ENCODE results near the gene COL9A3. TPM values are rescaled to one million over a fixed set of nuclear protein-coding genes. Genes with fewer than 3 reads are reported as not detected.

The COL9A3 gene
- total RNA-seq, 1 experiment from 2014 or later: 136 TPM

- Mint-ChIP-seq H3K4me3 (no peak overlapping the region), H3K27me3 (ENCODE audit: low read depth) (no peaks in the 10 kb centered on the region), H3K36me3 (peaks cover 16% of the 10 kb centered on the region), H3K27ac (no peak overlapping the region), H3K9me3 (no peaks in the 10 kb centered on the region), H3K4me1 (peaks cover 7% of the 10 kb centered on the region)
- CTCF ChIA-PET: no interaction called here
- TF ChIP-seq KAT7 (CRISPR knock-in tag; IDR thresholded peaks at IDR 0.05; ENCODE audit: borderline replicate concordance) (no peak), ATF3 (CRISPR knock-in tag; conservative IDR thresholded peaks at IDR 0.05) (no peak), NFATC4 (CRISPR knock-in tag; IDR thresholded peaks at IDR 0.05) (no peak), ZNF219 (CRISPR knock-in tag; IDR thresholded peaks at IDR 0.05; ENCODE audit: borderline replicate concordance) (no peak), USF2 (CRISPR knock-in tag; IDR thresholded peaks at IDR 0.05) (no peak), E2F1 (CRISPR knock-in tag; IDR thresholded peaks at IDR 0.05) (no peak), ZNF263 (CRISPR knock-in tag; IDR thresholded peaks at IDR 0.05; ENCODE audit: low read depth) (no peak), SP1 (CRISPR knock-in tag; conservative IDR thresholded peaks at IDR 0.05) (no peak), ZNF532 (CRISPR knock-in tag; IDR thresholded peaks at IDR 0.05; ENCODE audit: borderline replicate concordance) (no peak), ZMAT4 (CRISPR knock-in tag; IDR thresholded peaks at IDR 0.05) (no peak), ETV6 (CRISPR knock-in tag; IDR thresholded peaks at IDR 0.05) (no peak), FOXJ3 (CRISPR knock-in tag; IDR thresholded peaks at IDR 0.05; ENCODE audit: borderline replicate concordance) (no peak), ZNF138 (CRISPR knock-in tag; conservative IDR thresholded peaks at IDR 0.05) (no peak), ATF2 (CRISPR knock-in tag; IDR thresholded peaks at IDR 0.05; ENCODE audit: borderline replicate concordance, low read depth) (no peak), IRF2 (CRISPR knock-in tag; IDR thresholded peaks at IDR 0.05; ENCODE audit: borderline replicate concordance, low read depth) (no peak)
- TF ChIP-seq, protein P1, sequence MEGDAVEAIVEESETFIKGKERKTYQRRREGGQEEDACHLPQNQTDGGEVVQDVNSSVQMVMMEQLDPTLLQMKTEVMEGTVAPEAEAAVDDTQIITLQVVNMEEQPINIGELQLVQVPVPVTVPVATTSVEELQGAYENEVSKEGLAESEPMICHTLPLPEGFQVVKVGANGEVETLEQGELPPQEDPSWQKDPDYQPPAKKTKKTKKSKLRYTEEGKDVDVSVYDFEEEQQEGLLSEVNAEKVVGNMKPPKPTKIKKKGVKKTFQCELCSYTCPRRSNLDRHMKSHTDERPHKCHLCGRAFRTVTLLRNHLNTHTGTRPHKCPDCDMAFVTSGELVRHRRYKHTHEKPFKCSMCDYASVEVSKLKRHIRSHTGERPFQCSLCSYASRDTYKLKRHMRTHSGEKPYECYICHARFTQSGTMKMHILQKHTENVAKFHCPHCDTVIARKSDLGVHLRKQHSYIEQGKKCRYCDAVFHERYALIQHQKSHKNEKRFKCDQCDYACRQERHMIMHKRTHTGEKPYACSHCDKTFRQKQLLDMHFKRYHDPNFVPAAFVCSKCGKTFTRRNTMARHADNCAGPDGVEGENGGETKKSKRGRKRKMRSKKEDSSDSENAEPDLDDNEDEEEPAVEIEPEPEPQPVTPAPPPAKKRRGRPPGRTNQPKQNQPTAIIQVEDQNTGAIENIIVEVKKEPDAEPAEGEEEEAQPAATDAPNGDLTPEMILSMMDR (IDR thresholded peaks at IDR 0.05): no peak
- TF ChIP-seq, protein P2, sequence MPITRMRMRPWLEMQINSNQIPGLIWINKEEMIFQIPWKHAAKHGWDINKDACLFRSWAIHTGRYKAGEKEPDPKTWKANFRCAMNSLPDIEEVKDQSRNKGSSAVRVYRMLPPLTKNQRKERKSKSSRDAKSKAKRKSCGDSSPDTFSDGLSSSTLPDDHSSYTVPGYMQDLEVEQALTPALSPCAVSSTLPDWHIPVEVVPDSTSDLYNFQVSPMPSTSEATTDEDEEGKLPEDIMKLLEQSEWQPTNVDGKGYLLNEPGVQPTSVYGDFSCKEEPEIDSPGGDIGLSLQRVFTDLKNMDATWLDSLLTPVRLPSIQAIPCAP (CRISPR knock-in tag; IDR thresholded peaks at IDR 0.05): no peak
- TF ChIP-seq, protein P3, sequence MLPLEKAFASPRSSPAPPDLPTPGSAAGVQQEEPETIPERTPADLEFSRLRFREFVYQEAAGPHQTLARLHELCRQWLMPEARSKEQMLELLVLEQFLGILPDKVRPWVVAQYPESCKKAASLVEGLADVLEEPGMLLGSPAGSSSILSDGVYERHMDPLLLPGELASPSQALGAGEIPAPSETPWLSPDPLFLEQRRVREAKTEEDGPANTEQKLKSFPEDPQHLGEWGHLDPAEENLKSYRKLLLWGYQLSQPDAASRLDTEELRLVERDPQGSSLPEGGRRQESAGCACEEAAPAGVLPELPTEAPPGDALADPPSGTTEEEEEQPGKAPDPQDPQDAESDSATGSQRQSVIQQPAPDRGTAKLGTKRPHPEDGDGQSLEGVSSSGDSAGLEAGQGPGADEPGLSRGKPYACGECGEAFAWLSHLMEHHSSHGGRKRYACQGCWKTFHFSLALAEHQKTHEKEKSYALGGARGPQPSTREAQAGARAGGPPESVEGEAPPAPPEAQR (CRISPR knock-in tag; IDR thresholded peaks at IDR 0.05): no peak
- TF ChIP-seq, protein P4, sequence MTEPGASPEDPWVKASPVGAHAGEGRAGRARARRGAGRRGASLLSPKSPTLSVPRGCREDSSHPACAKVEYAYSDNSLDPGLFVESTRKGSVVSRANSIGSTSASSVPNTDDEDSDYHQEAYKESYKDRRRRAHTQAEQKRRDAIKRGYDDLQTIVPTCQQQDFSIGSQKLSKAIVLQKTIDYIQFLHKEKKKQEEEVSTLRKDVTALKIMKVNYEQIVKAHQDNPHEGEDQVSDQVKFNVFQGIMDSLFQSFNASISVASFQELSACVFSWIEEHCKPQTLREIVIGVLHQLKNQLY (CRISPR knock-in tag; IDR thresholded peaks at IDR 0.05): no peak
- POLR2A ChIA-PET: no interaction called here
- DNase-seq (ENCODE audit: low spot score): no peak
- no peak for ATAC-seq
Observed at GRCh38 chr20:62837790-62838127, 20.9 kb downstream of the COL9A3 start.

All from WTC11 (cell line).